Caco-2 (cell line): ENCODE measurements around the gene MELTF. TPM values are rescaled to one million over a fixed set of nuclear protein-coding genes. Genes with fewer than 3 reads are reported as not detected.
A peak's percentile ranks its signal among the peaks of the same experiment; 100 is the strongest.

Experiments used
- BruUV-seq: library from RNA; stranded (reverse); fragments of 400-500 nt; replicated peaks from 2 replicates; lab custom pipeline; 2021; lab: Mats Ljungman, UMichigan
- CTCF ChIA-PET: fragments of 300-600 bp; sonication (Branson Sonifier 250); formaldehyde crosslinking; loops from one replicate; lab custom pipeline; 2022; ENCODE audit warnings: antibody characterized with exemption; lab: Charles Lee
- POLR2A ChIA-PET: fragments of 300-600 bp; sonication (Branson Sonifier 250); formaldehyde crosslinking; loops from one replicate; lab custom pipeline; 2022; ENCODE audit warnings: antibody characterized with exemption; lab: Charles Lee
- DNase-seq, 2 experiments: peaks; one replicate each; pipeline versions ENCODE4 v3.0.0 to v3.0.0-alpha.2; 2020 to 2022
- H3K27me3 ChIP-seq: replicated peaks from 2 replicates; pipeline ENCODE4 v1.6.0; 2011; ENCODE audit warnings: low read length; ENCODE audit not compliant: control insufficient read depth, insufficient read depth
- H3K36me3 ChIP-seq: 2 replicates; pipeline ENCODE4 v1.5.1; 2011; ENCODE audit warnings: low read length; ENCODE audit not compliant: control insufficient read depth, insufficient read depth
- H3K4me1 ChIP-seq: fragments of 250-450 bp; sonication (Bioruptor Pico); 2 replicates; pipeline ENCODE4 v1.5.1; 2020; ENCODE audit warnings: mild to moderate bottlenecking
- H3K4me3 ChIP-seq: 2 replicates; pipeline ENCODE4 v1.5.1; 2011; ENCODE audit warnings: low read depth, mild to moderate bottlenecking, control low read depth, low read length
- H3K9me3 ChIP-seq: fragments of 250-450 bp; sonication (Bioruptor Pico); 2 replicates; pipeline ENCODE4 v1.5.1; 2020; ENCODE audit warnings: mild to moderate bottlenecking, moderate library complexity
- H3K27ac Mint-ChIP-seq: one replicate; pipeline ENCODE4 v1.8.0; 2022; ENCODE audit warnings: mixed read lengths; ENCODE audit not compliant: unreplicated experiment
- H3K27me3 Mint-ChIP-seq: one replicate; pipeline ENCODE4 v1.8.0; 2022; ENCODE audit warnings: mixed read lengths; ENCODE audit not compliant: insufficient read depth, unreplicated experiment
- H3K36me3 Mint-ChIP-seq: one replicate; pipeline ENCODE4 v1.8.0; 2022; ENCODE audit warnings: mild to moderate bottlenecking, mixed read lengths; ENCODE audit not compliant: insufficient read depth, unreplicated experiment
- H3K4me1 Mint-ChIP-seq: one replicate; pipeline ENCODE4 v1.8.0; 2022; ENCODE audit warnings: low read depth, mixed read lengths; ENCODE audit not compliant: unreplicated experiment
- H3K4me3 Mint-ChIP-seq: one replicate; pipeline ENCODE4 v1.8.0; 2022; ENCODE audit warnings: mild to moderate bottlenecking, moderate library complexity, mixed read lengths; ENCODE audit not compliant: unreplicated experiment
- H3K9me3 Mint-ChIP-seq: one replicate; pipeline ENCODE4 v1.8.0; 2022; ENCODE audit warnings: mixed read lengths; ENCODE audit not compliant: unreplicated experiment
- CTCF ChIP-seq, 2 experiments: fragments of 200-600 bp in 1 of 2; IDR thresholded peaks; 1 replicate in 1 of 2; 2 replicates in 1 of 2; pipeline versions ENCODE4 v1.5.1 to v1.8.0; 2011 to 2022; ENCODE audit warnings: antibody characterized with exemption in 1 of 2, control low read depth in 1 of 2, inconsistent platforms in 1 of 2, low read depth in 1 of 2, low read length in 1 of 2, mild to moderate bottlenecking in 1 of 2, moderate library complexity in 1 of 2; ENCODE audit not compliant: insufficient read depth in 1 of 2, severe bottlenecking in 1 of 2, unreplicated experiment in 1 of 2
- intact Hi-C: fragments of 100-400 bp; cut with micrococcal nuclease; formaldehyde crosslinking; loops from one replicate; pipeline ENCODE4 v1.10.0; 2022; ENCODE audit not compliant: unreplicated experiment
- total RNA-seq: library from RNA; stranded (reverse); gene quantifications from 2 replicates; pipeline ENCODE4 v1.2.3, GENCODE V29; 2022

The MELTF gene
- total RNA-seq, 1 experiment from 2014 or later: 29.3 TPM

GRCh38 chr3:197000211-197000610 lies 29.4 kb downstream of the MELTF start:
- ChIA-PET CTCF (no interaction called here), POLR2A (no interaction called here)
- no peaks in the 10 kb centered on the region for H3K27me3 ChIP-seq
- no peaks in the 10 kb centered on the region for H3K36me3 ChIP-seq
- H3K4me1 ChIP-seq: peaks cover 14% of the 10 kb centered on the region; the same call in 1 of the 2 replicates
- peaks cover 11% of the 10 kb centered on the region for H3K36me3 Mint-ChIP-seq
- peaks cover 10% of the 10 kb centered on the region for H3K4me1 Mint-ChIP-seq
- no peak overlapping the region for H3K4me3 ChIP-seq
- no peaks in the 10 kb centered on the region for H3K9me3 Mint-ChIP-seq
- H3K27me3 Mint-ChIP-seq: no peaks in the 10 kb centered on the region
- no peaks in the 10 kb centered on the region for H3K9me3 ChIP-seq
- H3K4me3 Mint-ChIP-seq: no peak overlapping the region
- intact Hi-C loops: loop anchor here (10.0 kb wide), 1 partner anchor 185 kb away; no protein-coding TSS in a partner anchor
- no peak for TF ChIP-seq CTCF (IDR thresholded peaks at IDR 0.05; ENCODE audit: insufficient read depth in 1 of 2, low read depth in 1 of 2, low read length in 1 of 2, severe bottlenecking in 1 of 2, unreplicated experiment in 1 of 2)
- no peak for DNase-seq
- H3K27ac Mint-ChIP-seq: no peak overlapping the region
- BruUV-seq: no TSS peak

GRCh38 chr3:196998966-196999760 lies 30.5 kb downstream of the MELTF start:
- Histone ChIP-seq H3K9me3 (no peaks in the 10 kb centered on the region), H3K27me3 (no peaks in the 10 kb centered on the region), H3K4me1 (peaks cover 6% of the 10 kb centered on the region; the same call in 1 of the 2 replicates), H3K36me3 (no peaks in the 10 kb centered on the region), H3K4me3 (no peak overlapping the region)
- CTCF ChIA-PET: no interaction called here
- no peak for DNase-seq
- no peaks in the 10 kb centered on the region for H3K9me3 Mint-ChIP-seq
- no peaks in the 10 kb centered on the region for H3K4me1 Mint-ChIP-seq
- no peak overlapping the region for H3K27ac Mint-ChIP-seq
- peaks cover 9% of the 10 kb centered on the region for H3K36me3 Mint-ChIP-seq
- POLR2A ChIA-PET: no interaction called here
- no peak overlapping the region for H3K4me3 Mint-ChIP-seq
- intact Hi-C loops: no loop called here
- BruUV-seq: no TSS peak
- no peaks in the 10 kb centered on the region for H3K27me3 Mint-ChIP-seq
- TF ChIP-seq CTCF (IDR thresholded peaks at IDR 0.05; ENCODE audit: insufficient read depth in 1 of 2, low read depth in 1 of 2, low read length in 1 of 2, severe bottlenecking in 1 of 2, unreplicated experiment in 1 of 2): no peak

GRCh38 chr3:196997311-196997710 lies 32.3 kb downstream of the MELTF start:
- Mint-ChIP-seq H3K9me3 (no peaks in the 10 kb centered on the region), H3K4me3 (no peak overlapping the region), H3K27me3 (no peaks in the 10 kb centered on the region), H3K36me3 (peaks cover 9% of the 10 kb centered on the region), H3K4me1 (no peaks in the 10 kb centered on the region), H3K27ac (no peak overlapping the region)
- CTCF ChIA-PET: no interaction called here
- H3K4me3 ChIP-seq: no peak overlapping the region
- intact Hi-C loops: no loop called here
- no peaks in the 10 kb centered on the region for H3K27me3 ChIP-seq
- H3K4me1 ChIP-seq: peaks cover under 1% of the 10 kb centered on the region; the same call in 1 of the 2 replicates
- no peak for TF ChIP-seq CTCF (IDR thresholded peaks at IDR 0.05; ENCODE audit: insufficient read depth in 1 of 2, low read depth in 1 of 2, low read length in 1 of 2, severe bottlenecking in 1 of 2, unreplicated experiment in 1 of 2)
- POLR2A ChIA-PET: no interaction called here
- peak in 1 of 2 experiments; percentile 20 for DNase-seq
- no TSS peak for BruUV-seq
- no peaks in the 10 kb centered on the region for H3K9me3 ChIP-seq
- H3K36me3 ChIP-seq: no peaks in the 10 kb centered on the region
